22Rv1 (cell line): ENCODE data around the gene CEP192.

ENCODE experiments used
- CTCF ChIP-seq: fragments of 450-650 bp; IDR thresholded peaks from 2 replicates; pipeline ENCODE4 v1.5.1; 2017; ENCODE audit warnings: mild to moderate bottlenecking
- ZFX ChIP-seq: fragments of 450-650 bp; IDR thresholded peaks from 2 replicates; pipeline ENCODE4 v1.6.1; 2017; ENCODE audit warnings: antibody characterized with exemption, borderline replicate concordance

- TF ChIP-seq CTCF: no peak
- no peak for TF ChIP-seq ZFX
Measured at GRCh38 chr18:13105059-13105458, 113.9 kb downstream of the CEP192 start.
